DOHH2 (cell line): Measurements from ENCODE around the gene MUSTN1.

ENCODE experiments used
- EZH2phosphoT487 ChIP-seq: fragments of 200-600 bp; sonication (generic); IDR thresholded peaks from 2 replicates; pipeline ENCODE4 v1.6.1; 2017; ENCODE audit warnings: borderline replicate concordance, mild to moderate bottlenecking, antibody characterized with exemption, low read length, moderate library complexity, mixed read lengths
- TF ChIP-seq, protein P1 (sequence below): fragments of 200-600 bp; sonication (generic); IDR thresholded peaks from one replicate; pipeline ENCODE4 v1.5.1; 2014; ENCODE audit warnings: antibody characterized with exemption, mild to moderate bottlenecking, low read depth, low read length; ENCODE audit not compliant: poor library complexity, severe bottlenecking

- TF ChIP-seq, protein P1, sequence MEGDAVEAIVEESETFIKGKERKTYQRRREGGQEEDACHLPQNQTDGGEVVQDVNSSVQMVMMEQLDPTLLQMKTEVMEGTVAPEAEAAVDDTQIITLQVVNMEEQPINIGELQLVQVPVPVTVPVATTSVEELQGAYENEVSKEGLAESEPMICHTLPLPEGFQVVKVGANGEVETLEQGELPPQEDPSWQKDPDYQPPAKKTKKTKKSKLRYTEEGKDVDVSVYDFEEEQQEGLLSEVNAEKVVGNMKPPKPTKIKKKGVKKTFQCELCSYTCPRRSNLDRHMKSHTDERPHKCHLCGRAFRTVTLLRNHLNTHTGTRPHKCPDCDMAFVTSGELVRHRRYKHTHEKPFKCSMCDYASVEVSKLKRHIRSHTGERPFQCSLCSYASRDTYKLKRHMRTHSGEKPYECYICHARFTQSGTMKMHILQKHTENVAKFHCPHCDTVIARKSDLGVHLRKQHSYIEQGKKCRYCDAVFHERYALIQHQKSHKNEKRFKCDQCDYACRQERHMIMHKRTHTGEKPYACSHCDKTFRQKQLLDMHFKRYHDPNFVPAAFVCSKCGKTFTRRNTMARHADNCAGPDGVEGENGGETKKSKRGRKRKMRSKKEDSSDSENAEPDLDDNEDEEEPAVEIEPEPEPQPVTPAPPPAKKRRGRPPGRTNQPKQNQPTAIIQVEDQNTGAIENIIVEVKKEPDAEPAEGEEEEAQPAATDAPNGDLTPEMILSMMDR: no peak
- TF ChIP-seq EZH2phosphoT487: no peak
These were observed 41.7 kb downstream of the MUSTN1 start for GRCh38 chr3:52792961-52793695.
